Measurements from ENCODE around the gene TMC1. TPM values are rescaled to one million over a fixed set of nuclear protein-coding genes. Genes with fewer than 3 reads are reported as not detected.

The TMC1 gene
- polyA plus RNA-seq, 3 donors = 0.16 to 0.55 (median 0.40) TPM

- TF ChIP-seq CTCF (IDR thresholded peaks at IDR 0.05) = no peak
- H3K9me3 Mint-ChIP-seq = peaks cover 0 to 2% (median 0%) of the 10 kb centered on the region in 7 donors
- intact Hi-C loops (cut with micrococcal nuclease) = loop anchor here (5.0 kb wide), 4 partner anchors 65 to 235 kb away; partner anchors contain the start of gene ZFAND5 (in 1 of the 2)
- H3K27me3 ChIP-seq (ENCODE audit: control insufficient read depth in 2 of 2, insufficient read depth in 2 of 2, low read length in 2 of 2) = no peaks in the 10 kb centered on the region
- no peaks in the 10 kb centered on the region for H3K79me2 ChIP-seq (ENCODE audit: insufficient read depth, low read length)
- H3K4me2 ChIP-seq (replicated peaks; ENCODE audit: extremely low read depth, low read length, poor library complexity, severe bottlenecking) = peak overlapping the region; percentile 68
- H3K4me1 Mint-ChIP-seq = peaks cover 32% of the 10 kb centered on the region
- no peaks in the 10 kb centered on the region for H3K36me3 ChIP-seq (replicated peaks in 1 of 2; ENCODE audit: control insufficient read depth in 1 of 2, insufficient read depth in 2 of 2, low read length in 2 of 2)
- no peaks in the 10 kb centered on the region for H3K9me3 ChIP-seq (replicated peaks in 1 of 2; ENCODE audit: control insufficient read depth in 1 of 2, insufficient read depth in 1 of 2, low read length in 2 of 2)
- H3K4me3 ChIP-seq (replicated peaks in 1 of 3; ENCODE audit: low read depth in 2 of 3, low read length in 3 of 3) = peak overlapping the region; percentile 29 to 69 (median 41)
- peak overlapping the region; percentile 70 to 97 for H3K4me3 Mint-ChIP-seq
- peak overlapping the region; percentile 70 for H2AFZ ChIP-seq (ENCODE audit: insufficient read depth, low read depth, low read length, poor library complexity, severe bottlenecking)
- peak overlapping the region; percentile 75 for H3K9ac ChIP-seq (ENCODE audit: insufficient read depth, low read length, poor library complexity, severe bottlenecking)
- peaks cover 0 to 3% of the 10 kb centered on the region in 2 donors for H3K36me3 Mint-ChIP-seq
- peaks cover 0 to 2% (median 0%) of the 10 kb centered on the region in 3 donors for H3K27me3 Mint-ChIP-seq (ENCODE audit: low read depth in 3 of 3)
- H4K20me1 ChIP-seq (ENCODE audit: insufficient read depth, low read length) = no peaks in the 10 kb centered on the region
- peaks cover 29 to 33% of the 10 kb centered on the region in 2 donors for H3K4me1 ChIP-seq (ENCODE audit: control insufficient read depth in 1 of 2, insufficient read depth in 2 of 2, low read length in 2 of 2)
- peak overlapping the region; percentile 81 to 95 for H3K27ac ChIP-seq (ENCODE audit: low read depth in 1 of 2, low read length in 2 of 2)
- peak overlapping the region; percentile 90 to 98 (median 93) for H3K27ac Mint-ChIP-seq
- WGBS (ENCODE audit: insufficient coverage) = 17% methylated on average over 2 of the region's 5 CpGs
- DNase-seq = peak; percentile 49 to 57 (median 52)
Observed at GRCh38 chr9:72527801-72528195, 6.4 kb downstream of the TMC1 start.

GRCh38 chr9:72529531-72529930, 8.1 kb downstream of the TMC1 start:
- Mint-ChIP-seq H3K4me3 (no peak overlapping the region), H3K9me3 (peaks cover 0 to 2% (median 0%) of the 10 kb centered on the region in 7 donors), H3K27me3 (ENCODE audit: low read depth in 3 of 3) (peaks cover 0 to 6% (median 0%) of the 10 kb centered on the region in 3 donors), H3K36me3 (peaks cover 0 to 3% of the 10 kb centered on the region in 2 donors), H3K4me1 (peaks cover 32% of the 10 kb centered on the region), H3K27ac (peak overlapping the region in 1 of 7 donors; percentile 47)
- Histone ChIP-seq H3K27ac (ENCODE audit: low read depth in 1 of 2, low read length in 2 of 2) (no peak overlapping the region), H3K4me1 (ENCODE audit: control insufficient read depth in 1 of 2, insufficient read depth in 2 of 2, low read length in 2 of 2) (peaks cover 29 to 33% of the 10 kb centered on the region in 2 donors), H3K4me3 (replicated peaks in 1 of 3; ENCODE audit: low read depth in 2 of 3, low read length in 3 of 3) (no peak overlapping the region), H2AFZ (ENCODE audit: insufficient read depth, low read depth, low read length, poor library complexity, severe bottlenecking) (no peak overlapping the region), H3K27me3 (ENCODE audit: control insufficient read depth in 2 of 2, insufficient read depth in 2 of 2, low read length in 2 of 2) (no peaks in the 10 kb centered on the region), H3K4me2 (replicated peaks; ENCODE audit: extremely low read depth, low read length, poor library complexity, severe bottlenecking) (no peak overlapping the region), H3K9ac (ENCODE audit: insufficient read depth, low read length, poor library complexity, severe bottlenecking) (no peak overlapping the region), H3K36me3 (replicated peaks in 1 of 2; ENCODE audit: control insufficient read depth in 1 of 2, insufficient read depth in 2 of 2, low read length in 2 of 2) (no peaks in the 10 kb centered on the region), H3K79me2 (ENCODE audit: insufficient read depth, low read length) (no peaks in the 10 kb centered on the region), H4K20me1 (ENCODE audit: insufficient read depth, low read length) (no peaks in the 10 kb centered on the region), H3K9me3 (replicated peaks in 1 of 2; ENCODE audit: control insufficient read depth in 1 of 2, insufficient read depth in 1 of 2, low read length in 2 of 2) (no peaks in the 10 kb centered on the region)
- TF ChIP-seq CTCF (IDR thresholded peaks at IDR 0.05) = no peak
- intact Hi-C loops (cut with micrococcal nuclease) = loop anchor here (5.0 kb wide), 4 partner anchors 63 to 237 kb away; partner anchors contain the start of gene ZFAND5 (in 1 of the 2)
- no peak for DNase-seq
- no CpG with 5 or more reads among the region's 1 CpG for WGBS (ENCODE audit: insufficient coverage)
